Measurements from ENCODE around the gene RNF5. TPM values are rescaled to one million over a fixed set of nuclear protein-coding genes. Genes with fewer than 3 reads are reported as not detected.
A peak's percentile ranks its signal among the peaks of the same experiment; 100 is the strongest.

Gene RNF5
- 100 to 1,000 TPM in 1 of 4 donors, 10 to 100 TPM in 3; 78.8 to 101 (median 88.0) TPM for total RNA-seq

- 0 to 1% methylated on average over 12 to 22 of the region's 33 CpGs for WGBS, 2 donors (ENCODE audit: low coverage in 1 of 2)
- Histone ChIP-seq H3K27ac (peak within 1 kb of the TSS; percentile 89 to 98 (median 94)), H3K4me3 (peak within 1 kb of the TSS; percentile 62 to 83), H3K36me3 (peaks cover 0 to 36% of the 10 kb centered on the region in 2 donors), H3K4me1 (peaks cover 0 to 81% (median 40%) of the 10 kb centered on the region in 3 donors), H3K27me3 (no peaks in the 10 kb centered on the region), H3K9me3 (no peaks in the 10 kb centered on the region)
- ATAC-seq: peak; percentile 87
- TF ChIP-seq POLR2AphosphoS5 (IDR thresholded peaks at IDR 0.05) (peak; percentile 73), POLR2A (IDR thresholded peaks at IDR 0.05) (no peak)
Observed at GRCh38 chr6:32177788-32178546, at the start of gene RNF5. TSS of gene RNF5 (plus strand) at chr6:32178405. CDS start at chr6:32178512, 107 bp downstream.

GRCh38 chr6:32128751-32129296, 49.4 kb upstream of the RNF5 start:
- H3K9me3 ChIP-seq: no peaks in the 10 kb centered on the region
- TF ChIP-seq CTCF (IDR thresholded peaks at IDR 0.05) (no peak), POLR2AphosphoS5 (IDR thresholded peaks at IDR 0.05) (no peak), POLR2A (IDR thresholded peaks at IDR 0.05) (no peak), EP300 (IDR thresholded peaks at IDR 0.05) (no peak)
- H3K4me1 ChIP-seq: peaks cover 7 to 50% (median 24%) of the 10 kb centered on the region in 3 donors
- peak overlapping the region in 1 of 2 donors; percentile 89 for H3K4me3 ChIP-seq
- no peaks in the 10 kb centered on the region for H3K27me3 ChIP-seq
- peaks cover 0 to 32% of the 10 kb centered on the region in 2 donors for H3K36me3 ChIP-seq
- 93% methylated on average over 8 of the region's 13 CpGs; no CpG with 5 or more reads in 1 of the 2 donors for WGBS, 2 donors (ENCODE audit: low coverage in 1 of 2)
- ATAC-seq: no peak
- H3K27ac ChIP-seq: peak overlapping the region in 3 of 4 donors; percentile 91 to 93 (median 92)

GRCh38 chr6:32129297-32130088, 48.7 kb upstream of the RNF5 start:
- no peaks in the 10 kb centered on the region for H3K27me3 ChIP-seq
- peak overlapping the region; percentile 47 to 93 (median 92) for H3K27ac ChIP-seq
- no peaks in the 10 kb centered on the region for H3K9me3 ChIP-seq
- H3K36me3 ChIP-seq: peaks cover 0 to 25% of the 10 kb centered on the region in 2 donors
- peak overlapping the region; percentile 50 to 89 for H3K4me3 ChIP-seq
- peak; percentile 50 for ATAC-seq
- peaks cover 7 to 49% (median 24%) of the 10 kb centered on the region in 3 donors for H3K4me1 ChIP-seq
- 18 to 37% methylated on average over 8 to 16 of the region's 22 CpGs for WGBS, 2 donors (ENCODE audit: low coverage in 1 of 2)
- TF ChIP-seq POLR2AphosphoS5 (IDR thresholded peaks at IDR 0.05) (peak; percentile 87), CTCF (IDR thresholded peaks at IDR 0.05) (no peak)

GRCh38 chr6:32131439-32131948, 46.7 kb upstream of the RNF5 start:
- 75 to 88% methylated on average over 5 to 9 of the region's 14 CpGs for WGBS, 2 donors (ENCODE audit: low coverage in 1 of 2)
- no peaks in the 10 kb centered on the region for H3K27me3 ChIP-seq
- H3K9me3 ChIP-seq: no peaks in the 10 kb centered on the region
- H3K36me3 ChIP-seq: peaks cover 0 to 5% of the 10 kb centered on the region in 2 donors
- no peak overlapping the region for H3K4me3 ChIP-seq
- ATAC-seq: no peak
- TF ChIP-seq EP300 (IDR thresholded peaks at IDR 0.05) (no peak), CTCF (IDR thresholded peaks at IDR 0.05) (no peak), POLR2A (IDR thresholded peaks at IDR 0.05) (no peak), POLR2AphosphoS5 (IDR thresholded peaks at IDR 0.05) (no peak)
- peaks cover 7 to 33% (median 22%) of the 10 kb centered on the region in 3 donors for H3K4me1 ChIP-seq
- no peak overlapping the region for H3K27ac ChIP-seq

GRCh38 chr6:32132110-32132509, 46.1 kb upstream of the RNF5 start:
- ATAC-seq: no peak
- TF ChIP-seq CTCF (IDR thresholded peaks at IDR 0.05) (no peak), POLR2A (IDR thresholded peaks at IDR 0.05) (no peak), EP300 (IDR thresholded peaks at IDR 0.05) (no peak)
- Histone ChIP-seq H3K36me3 (no peaks in the 10 kb centered on the region), H3K9me3 (no peaks in the 10 kb centered on the region), H3K27ac (no peak overlapping the region), H3K4me3 (no peak overlapping the region), H3K4me1 (peaks cover 7 to 27% (median 16%) of the 10 kb centered on the region in 3 donors), H3K27me3 (no peaks in the 10 kb centered on the region)

Data from gastroesophageal sphincter (tissue), 4 donors.